ENCODE results near the gene RPL9. TPM values are rescaled to one million over a fixed set of nuclear protein-coding genes. Genes with fewer than 3 reads are reported as not detected.
"Not testable (repeated sequence)": the region's sequence is repeated elsewhere in the genome, so short reads cannot be mapped to it uniquely, and the experiment has no call there.

The RPL9 gene
- total RNA-seq, 1 donor from 2014 or later, result 1,774 TPM

DNA sequence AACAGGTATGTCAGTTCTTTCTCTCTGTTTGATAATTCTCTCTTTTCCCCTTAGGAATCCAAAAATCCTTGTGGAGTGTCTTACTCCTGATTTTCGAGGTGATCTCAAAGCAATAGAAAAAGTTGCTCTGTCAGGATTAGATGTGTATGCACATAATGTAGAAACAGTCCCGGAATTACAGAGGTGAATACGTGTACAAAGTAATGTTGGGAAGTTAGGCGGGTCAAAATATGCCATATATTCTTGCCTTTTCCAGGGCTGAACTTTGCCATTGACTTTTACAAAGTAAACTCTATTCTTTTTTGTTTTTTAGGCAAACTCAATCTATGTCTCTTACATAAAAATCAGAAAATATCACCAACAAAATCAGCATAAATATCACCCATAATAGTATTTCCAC lies 8.7 kb upstream of the RPL9 start:
- no peak for DNase-seq (ENCODE audit: extremely low read depth, low read depth, low spot score)

DNA sequence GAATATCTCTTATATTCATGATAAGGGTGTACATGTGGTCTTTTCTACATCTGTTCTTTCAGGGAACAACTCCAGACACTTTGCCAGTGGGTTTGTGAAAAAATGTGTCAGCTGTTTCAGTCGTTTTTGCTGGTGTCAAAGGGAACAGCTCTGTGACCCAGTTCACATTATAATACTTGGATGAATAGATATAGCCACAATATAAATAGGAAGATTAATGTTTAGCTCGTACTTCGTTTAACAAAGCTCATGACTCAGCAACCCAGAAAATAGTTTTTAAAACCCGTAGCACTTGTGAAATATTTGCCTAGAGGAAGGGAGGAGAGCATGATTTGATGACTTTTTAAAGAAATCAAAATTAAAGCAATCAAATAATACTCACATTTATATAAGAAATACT lies 8.0 kb upstream of the RPL9 start:
- no peak for DNase-seq (ENCODE audit: extremely low read depth, low read depth, low spot score)

- DNase-seq (ENCODE audit: extremely low read depth, low read depth, low spot score), result no peak
These were observed 6.3 kb upstream of the RPL9 start for GRCh38 chr4:39464886-39465501.

DNA sequence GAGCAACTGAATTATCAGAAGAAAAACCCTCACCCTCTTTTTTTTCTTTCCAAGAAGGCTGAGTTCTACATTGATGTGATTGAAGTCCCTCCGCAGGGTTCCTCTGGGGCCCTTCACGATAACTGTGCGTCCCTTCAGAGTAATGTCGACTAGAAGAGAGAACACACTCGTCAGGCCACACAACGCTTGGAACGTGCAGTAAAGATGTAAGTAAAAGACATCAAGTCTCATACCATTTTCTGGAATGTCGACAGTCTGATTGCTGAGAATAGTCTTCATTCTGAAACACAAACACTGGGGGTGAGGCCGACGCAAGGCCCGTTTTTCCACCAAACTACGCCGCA lies 589 bp downstream of the RPL9 start:
- DNase-seq (ENCODE audit: extremely low read depth, low read depth, low spot score), result not testable (repeated sequence)

- DNase-seq (ENCODE audit: extremely low read depth, low read depth, low spot score), result no peak
These were observed 1.6 kb downstream of the RPL9 start for GRCh38 chr4:39456946-39457763.

DNA sequence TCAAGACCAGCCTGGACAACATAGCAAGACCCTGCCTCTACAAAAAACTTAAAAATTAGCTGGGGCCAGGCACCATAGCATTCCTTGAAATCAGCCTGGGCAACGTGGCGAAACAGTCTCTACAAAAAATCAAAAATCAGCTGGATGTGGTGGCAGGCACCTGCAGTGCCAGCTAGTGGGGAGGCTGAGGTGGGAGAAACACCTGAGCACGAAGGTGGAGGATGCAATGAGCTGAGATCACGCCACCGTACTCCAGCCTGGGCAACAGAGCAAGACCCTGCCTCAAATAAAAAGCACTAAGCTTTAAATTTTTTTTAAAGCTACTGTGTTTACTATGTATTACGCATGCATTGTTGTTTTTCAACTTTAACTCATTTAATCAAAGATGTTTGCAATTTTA lies 3.2 kb downstream of the RPL9 start:
- no peak for DNase-seq (ENCODE audit: extremely low read depth, low read depth, low spot score)

DNA sequence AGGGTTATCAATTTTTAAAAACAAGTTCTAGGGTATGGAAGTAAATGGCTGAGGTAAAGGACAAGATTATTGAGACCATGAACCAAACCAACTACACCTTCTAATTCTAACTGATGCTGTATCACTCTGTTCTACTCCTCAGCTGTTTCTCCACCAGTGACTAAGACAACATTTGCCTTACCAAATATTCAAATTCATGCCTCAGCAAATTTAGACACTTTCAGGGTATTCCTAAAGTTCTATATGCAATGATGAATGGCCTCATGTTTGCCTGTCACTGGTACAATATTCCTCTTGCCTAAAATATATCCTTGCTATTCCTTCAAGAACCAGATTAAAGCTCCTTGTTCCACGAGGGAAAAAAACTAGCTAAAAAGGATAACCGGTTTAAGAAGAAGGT lies 5.0 kb downstream of the RPL9 start:
- DNase-seq (ENCODE audit: extremely low read depth, low read depth, low spot score), result no peak

- no peak for DNase-seq (ENCODE audit: extremely low read depth, low read depth, low spot score)
These were observed 5.7 kb downstream of the RPL9 start for GRCh38 chr4:39452860-39453587.

DNA sequence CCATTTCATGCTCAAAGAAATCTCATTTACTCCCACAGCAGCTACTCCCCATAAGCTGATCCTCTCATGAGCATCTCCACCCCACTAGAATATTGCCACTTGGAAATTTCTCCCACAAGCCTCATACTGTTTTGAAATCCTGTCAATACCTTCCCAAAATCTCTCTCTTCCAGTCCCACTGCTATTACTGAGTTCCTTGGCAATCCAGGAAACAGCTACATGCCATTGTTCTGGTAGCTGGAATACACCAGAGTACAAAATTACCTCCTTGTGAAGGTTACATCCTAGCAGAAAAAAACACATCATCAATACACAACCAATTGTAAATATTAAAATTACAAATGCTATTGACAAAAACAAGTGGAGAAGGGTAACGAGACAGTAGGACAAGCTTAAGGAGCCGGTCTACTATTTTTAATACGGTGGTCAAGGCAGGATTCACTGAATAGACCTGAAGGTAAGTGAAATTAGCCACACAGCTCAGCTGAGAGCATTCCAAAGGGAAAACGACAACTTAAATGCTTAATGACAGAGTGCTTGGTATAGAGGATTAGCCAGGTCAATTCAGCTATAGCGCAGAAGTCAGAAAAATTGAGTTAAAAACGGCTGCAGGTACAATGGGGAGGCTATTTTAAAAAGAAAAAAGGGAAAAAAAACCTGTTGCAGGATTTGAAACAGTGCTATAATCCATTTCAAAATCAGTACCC lies 6.4 kb downstream of the RPL9 start:
- DNase-seq (ENCODE audit: extremely low read depth, low read depth, low spot score), result no peak

- DNase-seq (ENCODE audit: extremely low read depth, low read depth, low spot score), result no peak
These were observed 7.2 kb downstream of the RPL9 start for GRCh38 chr4:39451423-39452023.

DNA sequence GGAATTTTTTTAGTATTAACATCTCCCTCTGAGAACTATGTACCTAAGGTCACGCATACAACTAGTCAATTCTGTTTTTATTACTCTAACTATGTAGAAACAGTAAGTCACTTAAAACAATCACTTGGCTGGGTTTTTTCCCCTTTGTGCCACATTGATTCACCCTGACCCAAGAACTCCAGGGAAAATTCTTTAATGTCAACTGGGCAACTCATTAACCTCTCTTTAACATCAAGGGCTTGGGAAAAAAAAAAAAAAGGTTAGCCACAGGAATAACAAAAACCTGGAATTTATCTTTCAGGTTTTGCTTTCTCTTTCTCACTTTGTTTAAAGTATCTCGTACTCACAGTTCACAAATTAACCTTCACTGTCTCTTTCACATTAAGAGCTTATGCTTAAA lies 8.1 kb downstream of the RPL9 start:
- DNase-seq (ENCODE audit: extremely low read depth, low read depth, low spot score), result no peak

GRCh38 chr4:39446842-39447573 lies 11.7 kb downstream of the RPL9 start:
- DNase-seq (ENCODE audit: extremely low read depth, low read depth, low spot score), result no peak

GRCh38 chr4:39446483-39446841 lies 12.3 kb downstream of the RPL9 start:
- no peak for DNase-seq (ENCODE audit: extremely low read depth, low read depth, low spot score)

GRCh38 chr4:39442998-39443397 lies 15.7 kb downstream of the RPL9 start:
- DNase-seq (ENCODE audit: extremely low read depth, low read depth, low spot score), result no peak

DNA sequence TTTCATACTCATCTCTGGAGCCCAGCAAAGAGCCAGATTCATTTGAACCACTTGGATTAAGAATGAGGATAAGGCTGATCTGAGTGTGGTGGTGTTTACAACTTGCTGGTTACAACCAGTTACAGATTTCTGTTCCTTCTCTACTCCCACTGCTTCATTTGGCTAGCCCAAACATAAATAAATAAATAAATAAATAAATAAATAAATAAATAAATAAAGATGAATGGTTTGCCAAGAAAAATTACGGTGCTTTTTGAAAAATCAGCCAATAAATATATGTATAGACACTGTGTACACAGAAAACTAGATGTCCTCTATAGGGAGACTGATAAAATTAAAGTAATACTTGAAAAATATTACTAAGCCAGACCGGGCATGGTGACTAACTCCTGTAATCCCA lies 17.1 kb downstream of the RPL9 start:
- DNase-seq (ENCODE audit: extremely low read depth, low read depth, low spot score), result no peak

DNA sequence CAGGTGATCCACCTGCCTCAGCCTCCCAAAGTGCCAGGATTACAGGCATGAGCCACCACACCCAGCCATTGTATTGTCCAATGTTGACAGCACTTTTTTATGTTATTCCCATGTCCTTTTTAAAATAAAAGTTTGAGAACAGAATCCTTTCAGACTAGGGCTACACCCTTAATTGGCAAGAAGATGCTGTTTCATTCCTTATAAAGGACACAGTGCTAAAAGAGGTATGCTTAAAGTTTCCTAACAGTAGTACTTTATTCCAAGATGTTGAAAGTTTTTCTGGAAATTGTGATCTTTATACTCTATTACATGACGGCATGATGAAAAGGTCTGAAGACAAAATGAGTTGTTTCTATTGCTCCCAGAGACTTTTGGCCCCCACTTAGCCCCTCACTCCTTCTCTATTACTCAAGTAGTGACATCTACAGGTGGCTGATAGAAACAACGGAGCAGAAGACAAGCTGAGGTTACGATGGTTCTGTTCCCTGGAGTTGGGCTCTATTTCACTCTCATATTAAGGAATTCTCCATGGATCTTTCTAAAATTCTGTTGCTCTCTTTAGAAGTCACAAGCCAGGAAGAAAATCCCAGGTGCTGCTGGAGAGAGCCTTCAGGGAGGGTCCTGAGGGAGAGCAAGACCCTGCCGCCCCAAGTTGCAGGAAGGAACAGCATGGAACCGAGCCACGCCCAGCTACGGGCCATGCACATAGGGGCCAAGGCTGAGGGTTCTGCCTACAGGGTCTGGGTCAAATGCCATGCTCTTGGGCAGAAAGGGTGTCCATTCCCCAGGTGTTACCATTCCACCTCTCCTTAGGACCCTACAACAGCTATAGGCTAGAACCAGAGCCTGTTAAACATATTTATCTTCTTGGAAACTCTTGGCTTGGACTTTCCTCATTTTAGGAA lies 22.8 kb downstream of the RPL9 start:
- DNase-seq (ENCODE audit: extremely low read depth, low read depth, low spot score), result no peak

GRCh38 chr4:39433878-39434492 lies 24.7 kb downstream of the RPL9 start:
- DNase-seq (ENCODE audit: extremely low read depth, low read depth, low spot score), result no peak

- DNase-seq (ENCODE audit: extremely low read depth, low read depth, low spot score), result no peak
These were observed 29.0 kb downstream of the RPL9 start for GRCh38 chr4:39429476-39430334.

All from glomerular endothelial cell (primary cell).